IMR-90 (cell line): ENCODE results near the gene FABP6. TPM values are rescaled to one million over a fixed set of nuclear protein-coding genes. Genes with fewer than 3 reads are reported as not detected.

Experiments used
- ATAC-seq: fragments of 200-7000 bp; cut with Tn5 transposase; 2 replicates; pipeline ENCODE4 v1.9.1; 2020; ENCODE audit warnings: low read depth, mild to moderate bottlenecking, moderate library complexity
- BruUV-seq: library from RNA; stranded (reverse); fragments of 400-500 nt; replicated peaks from 2 replicates; lab custom pipeline; 2021; lab: Mats Ljungman, UMichigan
- CTCF ChIA-PET: fragments of 300-600 bp; formaldehyde crosslinking; extraction: SDS; loops from one replicate; lab custom pipeline; 2021; ENCODE audit warnings: antibody characterized with exemption; lab: Yijun Ruan, JAX
- POLR2A ChIA-PET: fragments of 300-600 bp; sonication (Branson Sonifier 250); formaldehyde crosslinking; loops from one replicate; lab custom pipeline; 2022; ENCODE audit warnings: antibody characterized with exemption; ENCODE audit not compliant: unreplicated experiment; lab: Charles Lee
- DNase-seq: peaks from one replicate; pipeline ENCODE4 v3.0.0; 2013
- H2AFZ ChIP-seq: replicated peaks from 2 replicates; pipeline ENCODE3; 2013; ENCODE audit warnings: low read length, mild to moderate bottlenecking; ENCODE audit not compliant: poor library complexity
- H2AK5ac ChIP-seq: 2 replicates; pipeline ENCODE4 v1.6.1; 2013; ENCODE audit warnings: low read depth, low read length, inconsistent platforms
- H2AK9ac ChIP-seq: replicated peaks from 2 replicates; pipeline ENCODE3; 2013; ENCODE audit warnings: mild to moderate bottlenecking, low read depth, low read length, moderate library complexity; ENCODE audit not compliant: poor library complexity
- H2BK120ac ChIP-seq: 2 replicates; pipeline ENCODE4 v1.6.1; 2013; ENCODE audit warnings: low read depth, low read length, inconsistent platforms
- H2BK15ac ChIP-seq: 3 replicates; pipeline ENCODE4 v1.6.1; 2013; ENCODE audit warnings: low read depth, low read length, inconsistent platforms
- H2BK20ac ChIP-seq: 2 replicates; pipeline ENCODE4 v1.6.1; 2013; ENCODE audit warnings: low read depth, mild to moderate bottlenecking, inconsistent platforms, low read length, moderate library complexity
- H2BK5ac ChIP-seq: 2 replicates; pipeline ENCODE4 v1.6.1; 2013; ENCODE audit warnings: mild to moderate bottlenecking, low read depth, low read length, inconsistent platforms; ENCODE audit not compliant: poor library complexity, severe bottlenecking
- H3K14ac ChIP-seq: replicated peaks from 2 replicates; pipeline ENCODE4 v1.6.1; 2013; ENCODE audit warnings: low read depth, low read length, inconsistent platforms
- H3K18ac ChIP-seq: 2 replicates; pipeline ENCODE4 v1.6.1; 2013; ENCODE audit warnings: low read depth, low read length, control low read depth
- H3K23ac ChIP-seq: 2 replicates; pipeline ENCODE4 v1.6.1; 2013; ENCODE audit warnings: low read depth, low read length, inconsistent platforms
- H3K27ac ChIP-seq: 2 replicates; pipeline ENCODE4 v1.5.1; 2013; ENCODE audit warnings: mild to moderate bottlenecking, control low read depth, low read length; ENCODE audit not compliant: insufficient read depth
- H3K27me3 ChIP-seq: 2 replicates; pipeline ENCODE4 v1.6.1; 2013; ENCODE audit warnings: low read length; ENCODE audit not compliant: control insufficient read depth, insufficient read depth
- H3K36me3 ChIP-seq: 2 replicates; pipeline ENCODE4 v1.6.1; 2013; ENCODE audit warnings: low read length, mixed read lengths; ENCODE audit not compliant: control insufficient read depth, insufficient read depth
- H3K4ac ChIP-seq: 2 replicates; pipeline ENCODE4 v1.6.1; 2013; ENCODE audit warnings: low read depth, low read length, inconsistent platforms
- H3K4me1 ChIP-seq: 2 replicates; pipeline ENCODE4 v1.6.1; 2013; ENCODE audit warnings: low read length, mixed read lengths; ENCODE audit not compliant: control insufficient read depth, insufficient read depth
- H3K4me2 ChIP-seq: 2 replicates; pipeline ENCODE4 v1.6.1; 2013; ENCODE audit warnings: low read depth, mild to moderate bottlenecking, control low read depth, low read length, moderate library complexity
- H3K4me3 ChIP-seq: 2 replicates; pipeline ENCODE4 v1.5.1; 2013; ENCODE audit warnings: low read depth, mild to moderate bottlenecking, control low read depth, low read length, moderate library complexity; ENCODE audit not compliant: insufficient read depth
- H3K56ac ChIP-seq: 2 replicates; pipeline ENCODE4 v1.6.1; 2013; ENCODE audit warnings: low read length, inconsistent platforms; ENCODE audit not compliant: insufficient read depth; ENCODE audit errors: extremely low read depth
- H3K79me1 ChIP-seq, 2 experiments: 2 replicates each; pipeline ENCODE4 v1.6.1; 2013; ENCODE audit warnings: low read length in 2 of 2, inconsistent platforms in 1 of 2, low read depth in 1 of 2
- H3K9ac ChIP-seq: 2 replicates; pipeline ENCODE4 v1.6.1; 2013; ENCODE audit warnings: low read depth, low read length, control low read depth
- H3K9me1 ChIP-seq: 2 replicates; pipeline ENCODE4 v1.6.1; 2013; ENCODE audit warnings: low read length, inconsistent platforms; ENCODE audit not compliant: insufficient read depth
- H3K9me3 ChIP-seq: 2 replicates; pipeline ENCODE4 v1.6.1; 2013; ENCODE audit warnings: low read length; ENCODE audit not compliant: control insufficient read depth, insufficient read depth
- H4K20me1 ChIP-seq: 2 replicates; pipeline ENCODE4 v1.6.1; 2013; ENCODE audit warnings: low read length, inconsistent platforms; ENCODE audit not compliant: insufficient read depth
- H4K5ac ChIP-seq: 2 replicates; pipeline ENCODE4 v1.6.1; 2013; ENCODE audit warnings: mild to moderate bottlenecking, low read depth, low read length, control low read depth
- H4K8ac ChIP-seq, 2 experiments: 2 replicates each; pipeline ENCODE4 v1.6.1; 2013; ENCODE audit warnings: low read depth in 2 of 2, low read length in 2 of 2, control low read depth in 1 of 2, inconsistent platforms in 1 of 2
- H4K91ac ChIP-seq: 2 replicates; pipeline ENCODE4 v1.6.1; 2013; ENCODE audit warnings: low read depth, low read length, inconsistent platforms; ENCODE audit not compliant: insufficient read depth
- BHLHE40 ChIP-seq: fragments of 150-350 bp; IDR thresholded peaks from 2 replicates; pipeline ENCODE4 v1.6.1; 2016; ENCODE audit warnings: mild to moderate bottlenecking, low read depth, low read length
- CEBPB ChIP-seq: IDR thresholded peaks from 2 replicates; pipeline ENCODE4 v1.6.1; 2012; ENCODE audit warnings: low read depth, low read length, improper control_type of control experiment
- CHD1 ChIP-seq: IDR thresholded peaks from 2 replicates; pipeline ENCODE4 v1.6.1; 2012; ENCODE audit warnings: low read depth, low read length, improper control_type of control experiment
- MAZ ChIP-seq: IDR thresholded peaks from 2 replicates; pipeline ENCODE4 v1.6.1; 2012; ENCODE audit warnings: low read depth, mild to moderate bottlenecking, low read length, improper control_type of control experiment, moderate library complexity, borderline replicate concordance
- POLR2A ChIP-seq: IDR thresholded peaks from 2 replicates; pipeline ENCODE4 v1.6.1; 2012; ENCODE audit warnings: mild to moderate bottlenecking, low read depth, low read length
- RFX5 ChIP-seq: IDR thresholded peaks from 2 replicates; pipeline ENCODE4 v1.8.0; 2012; ENCODE audit warnings: low read depth, mild to moderate bottlenecking, low read length, moderate library complexity
- WGBS, 2 experiments: methylation state at CpG; one replicate each; pipeline versions ENCODE4 v1.1.5 to v1.1.7; 2013; ENCODE audit warnings: missing lambda C conversion rate in 2 of 2; ENCODE audit not compliant: insufficient read length in 1 of 2; ENCODE audit errors: extremely low coverage in 2 of 2; 5-methylcytosine and 5-hydroxymethylcytosine counted together
- dilution Hi-C: fragments of 300-500 bp; cut with HindIII; formaldehyde crosslinking; loops from one replicate; pipeline ENCODE4 v1.14.3; 2018; ENCODE audit warnings: low sequenced_read_pairs; ENCODE audit not compliant: unreplicated experiment
- in situ Hi-C: fragments of 300-500 bp; cut with MboI; formaldehyde crosslinking; loops from 3 replicates; pipeline ENCODE4 v1.14.3; 2019; ENCODE audit warnings: low sequenced_read_pairs, inconsistent platforms, mixed read lengths
- intact Hi-C: fragments of 100-400 bp; cut with micrococcal nuclease; formaldehyde crosslinking; loops from 2 replicates; pipeline ENCODE4 v1.10.0; 2022
- polyA plus RNA-seq, 3 experiments: library from polyadenylated mRNA; depleted of rRNA; stranded (reverse); fragments of >200 nt; gene quantifications; 2 replicates each; pipeline ENCODE4 v1.2.3, GENCODE V29; 2012; ENCODE audit warnings: low replicate concordance in 1 of 3
- total RNA-seq: library from RNA; depleted of rRNA; stranded (reverse); fragments of >200 nt; gene quantifications from 2 replicates; pipeline ENCODE4 v1.2.3, GENCODE V29; 2012
- TF ChIP-seq, protein P1 (sequence below): conservative IDR thresholded peaks from 2 replicates; pipeline ENCODE4 v1.5.1; 2012; ENCODE audit warnings: mild to moderate bottlenecking, low read depth, low read length, improper control_type of control experiment

The FABP6 gene
- total and polyA plus RNA-seq, 2 of the 4 experiments (the other 2 are of a cell fraction): not detected

DNA sequence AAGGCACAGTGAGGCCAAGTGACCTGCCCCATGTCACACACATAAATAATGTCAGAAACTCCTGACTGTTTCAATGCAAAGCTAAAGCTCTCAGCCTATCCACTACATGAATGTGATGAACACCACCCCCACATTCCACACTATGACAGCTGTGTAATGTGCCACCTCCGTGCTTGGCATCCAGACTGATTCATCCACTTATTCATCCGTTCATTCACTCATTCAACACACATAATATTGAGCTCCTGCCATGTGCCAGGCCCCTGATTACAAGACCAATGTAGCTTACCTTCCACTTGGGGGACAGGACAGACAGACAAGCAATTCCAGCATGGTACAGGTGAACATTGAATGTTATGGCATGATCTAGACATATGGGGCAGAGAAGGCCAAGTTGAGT is 46.2 kb upstream of the FABP6 start:
- CTCF ChIA-PET: interaction anchor here (0.6 kb wide), 1 partner anchor 25 kb away, joined by 4 read pairs; no protein-coding TSS in a partner anchor
- in situ Hi-C loops: no loop called here

More for the DNA sequence above, 46.2 kb upstream of the FABP6 start:
- Histone ChIP-seq H4K20me1 (no peaks in the 10 kb centered on the region), H4K8ac (no peak overlapping the region), H3K79me1 (no peaks in the 10 kb centered on the region), H3K27me3 (no peaks in the 10 kb centered on the region), H2BK15ac (0 out of 3 replicates have a peak overlapping the region, but pooled peaks have one; percentile 7), H2AK5ac (no peak overlapping the region), H3K4me2 (no peak overlapping the region), H3K9ac (no peak overlapping the region), H3K23ac (no peak overlapping the region), H3K9me1 (peaks cover 6% of the 10 kb centered on the region; the same call in 1 of the 2 replicates), H4K5ac (no peak overlapping the region), H3K4ac (no peak overlapping the region), H3K18ac (no peak overlapping the region), H3K4me1 (0 out of 2 replicates have a peak, but pooled peaks cover 2% of the 10 kb centered on the region), H2BK120ac (no peak overlapping the region), H3K4me3 (no peak overlapping the region), H2BK20ac (no peak overlapping the region), H2BK5ac (no peak overlapping the region), H4K91ac (no peak overlapping the region), H3K27ac (no peak overlapping the region), H3K9me3 (no peaks in the 10 kb centered on the region; the same call in 1 of the 2 replicates), H3K56ac (no peak overlapping the region), H3K36me3 (no peaks in the 10 kb centered on the region), H2AFZ (peak overlapping the region; percentile 8), H3K14ac (peak overlapping the region; percentile 8; the same call in 1 of the 2 replicates), H2AK9ac (no peak overlapping the region)
- TF ChIP-seq, protein P1, sequence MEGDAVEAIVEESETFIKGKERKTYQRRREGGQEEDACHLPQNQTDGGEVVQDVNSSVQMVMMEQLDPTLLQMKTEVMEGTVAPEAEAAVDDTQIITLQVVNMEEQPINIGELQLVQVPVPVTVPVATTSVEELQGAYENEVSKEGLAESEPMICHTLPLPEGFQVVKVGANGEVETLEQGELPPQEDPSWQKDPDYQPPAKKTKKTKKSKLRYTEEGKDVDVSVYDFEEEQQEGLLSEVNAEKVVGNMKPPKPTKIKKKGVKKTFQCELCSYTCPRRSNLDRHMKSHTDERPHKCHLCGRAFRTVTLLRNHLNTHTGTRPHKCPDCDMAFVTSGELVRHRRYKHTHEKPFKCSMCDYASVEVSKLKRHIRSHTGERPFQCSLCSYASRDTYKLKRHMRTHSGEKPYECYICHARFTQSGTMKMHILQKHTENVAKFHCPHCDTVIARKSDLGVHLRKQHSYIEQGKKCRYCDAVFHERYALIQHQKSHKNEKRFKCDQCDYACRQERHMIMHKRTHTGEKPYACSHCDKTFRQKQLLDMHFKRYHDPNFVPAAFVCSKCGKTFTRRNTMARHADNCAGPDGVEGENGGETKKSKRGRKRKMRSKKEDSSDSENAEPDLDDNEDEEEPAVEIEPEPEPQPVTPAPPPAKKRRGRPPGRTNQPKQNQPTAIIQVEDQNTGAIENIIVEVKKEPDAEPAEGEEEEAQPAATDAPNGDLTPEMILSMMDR: no peak
- TF ChIP-seq MAZ (no peak), CEBPB (no peak), CHD1 (no peak), POLR2A (no peak), RFX5 (no peak), BHLHE40 (no peak)
- POLR2A ChIA-PET: no interaction called here
- no TSS peak for BruUV-seq
- WGBS, 2 experiments: no CpG with 5 or more reads among the region's 2 CpGs
- peak; percentile 21; the same call in 1 of the 2 replicates for ATAC-seq
- intact Hi-C loops: no loop called here
- dilution Hi-C loops: no loop called here
- peak; percentile 8 for DNase-seq
